Omental fat pad (tissue), 4 donors: ENCODE data around the gene ZNF593OS. TPM values are rescaled to one million over a fixed set of nuclear protein-coding genes. Genes with fewer than 3 reads are reported as not detected.

Source experiments
- ATAC-seq: fragments of 150-250 bp; one replicate; pipeline ENCODE4 v1.9.1; 2016; ENCODE audit warnings: mild to moderate bottlenecking, moderate library complexity; ENCODE audit not compliant: low FRiP score
- DNase-seq: peaks from one replicate; pipeline ENCODE4 v3.0.0-alpha.2; 2019; ENCODE audit warnings: low spot score
- CTCF ChIP-seq, 3 donors: fragments of 450-650 bp; IDR thresholded peaks; one replicate each; pipeline ENCODE4 v1.5.1; 2016 to 2017; ENCODE audit warnings: antibody characterized with exemption in 3 of 3, mild to moderate bottlenecking in 3 of 3, moderate library complexity in 2 of 3
- total RNA-seq, 4 donors: library from RNA; depleted of rRNA; stranded (reverse); fragments of >200 nt; gene quantifications; one replicate each; pipeline ENCODE4 v1.1.0, GENCODE V29; 2016

Gene ZNF593OS
- not detected for total RNA-seq

GRCh38 chr1:26171084-26172072 lies at the start of gene ZNF593OS:
Gene ZNF593OS, minus strand, starts transcription at chr1:26171832. Its CDS starts 171 bp downstream, at chr1:26171661.
- TF ChIP-seq CTCF (IDR thresholded peaks at IDR 0.05) = no peak
- ATAC-seq (no peak), DNase-seq (no peak)

- no peak for TF ChIP-seq CTCF (IDR thresholded peaks at IDR 0.05)
- no peak for DNase-seq
- no peak for ATAC-seq
Observed at GRCh38 chr1:26221094-26221493, 49.5 kb upstream of the ZNF593OS start.

- no peak for TF ChIP-seq CTCF (IDR thresholded peaks at IDR 0.05)
- DNase-seq (no peak), ATAC-seq (no peak)
Observed at GRCh38 chr1:26220199-26220912, 48.7 kb upstream of the ZNF593OS start.

- DNase-seq = no peak
- no peak for TF ChIP-seq CTCF (IDR thresholded peaks at IDR 0.05)
- no peak for ATAC-seq
Observed at GRCh38 chr1:26218906-26219494, 47.4 kb upstream of the ZNF593OS start.

- no peak for DNase-seq
- TF ChIP-seq CTCF (IDR thresholded peaks at IDR 0.05) = no peak
- ATAC-seq = no peak
Observed at GRCh38 chr1:26215246-26215645, 43.6 kb upstream of the ZNF593OS start.

- ATAC-seq = no peak
- TF ChIP-seq CTCF (IDR thresholded peaks at IDR 0.05) = no peak
- no peak for DNase-seq
Observed at GRCh38 chr1:26213335-26213905, 41.8 kb upstream of the ZNF593OS start.
